Measurements from ENCODE around the gene ZNF366. TPM values are rescaled to one million over a fixed set of nuclear protein-coding genes. Genes with fewer than 3 reads are reported as not detected.

ZNF366 gene
- polyA plus RNA-seq, 3 donors, result 0.05 to 1.2 (median 0.76) TPM

GRCh38 chr5:72438141-72438540 lies 69.1 kb downstream of the ZNF366 start:
- Histone ChIP-seq H4K20me1 (ENCODE audit: insufficient read depth, low read length) (no peaks in the 10 kb centered on the region), H3K27ac (ENCODE audit: low read depth in 1 of 2, low read length in 2 of 2) (no peak overlapping the region), H3K27me3 (ENCODE audit: control insufficient read depth in 2 of 2, insufficient read depth in 2 of 2, low read length in 2 of 2) (no peaks in the 10 kb centered on the region), H3K4me2 (replicated peaks; ENCODE audit: extremely low read depth, low read length, poor library complexity, severe bottlenecking) (no peak overlapping the region), H3K36me3 (replicated peaks in 1 of 2; ENCODE audit: control insufficient read depth in 1 of 2, insufficient read depth in 2 of 2, low read length in 2 of 2) (no peaks in the 10 kb centered on the region), H3K79me2 (ENCODE audit: insufficient read depth, low read length) (no peaks in the 10 kb centered on the region), H3K4me3 (replicated peaks in 1 of 3; ENCODE audit: low read depth in 2 of 3, low read length in 3 of 3) (no peak overlapping the region), H3K9me3 (replicated peaks in 1 of 2; ENCODE audit: control insufficient read depth in 1 of 2, insufficient read depth in 1 of 2, low read length in 2 of 2) (no peaks in the 10 kb centered on the region), H2AFZ (ENCODE audit: insufficient read depth, low read depth, low read length, poor library complexity, severe bottlenecking) (no peak overlapping the region), H3K4me1 (ENCODE audit: control insufficient read depth in 1 of 2, insufficient read depth in 2 of 2, low read length in 2 of 2) (peaks cover 13% of the 10 kb centered on the region in 2 donors), H3K9ac (ENCODE audit: insufficient read depth, low read length, poor library complexity, severe bottlenecking) (no peak overlapping the region)
- no peak for DNase-seq
- intact Hi-C loops (cut with micrococcal nuclease), result no loop called here
- peaks cover 0 to 2% (median 0%) of the 10 kb centered on the region in 3 donors for H3K27me3 Mint-ChIP-seq (ENCODE audit: low read depth in 3 of 3)
- peaks cover 0 to 2% (median 0%) of the 10 kb centered on the region in 7 donors for H3K9me3 Mint-ChIP-seq
- H3K4me3 Mint-ChIP-seq, result no peak overlapping the region
- no peak overlapping the region for H3K27ac Mint-ChIP-seq
- TF ChIP-seq, protein P1, sequence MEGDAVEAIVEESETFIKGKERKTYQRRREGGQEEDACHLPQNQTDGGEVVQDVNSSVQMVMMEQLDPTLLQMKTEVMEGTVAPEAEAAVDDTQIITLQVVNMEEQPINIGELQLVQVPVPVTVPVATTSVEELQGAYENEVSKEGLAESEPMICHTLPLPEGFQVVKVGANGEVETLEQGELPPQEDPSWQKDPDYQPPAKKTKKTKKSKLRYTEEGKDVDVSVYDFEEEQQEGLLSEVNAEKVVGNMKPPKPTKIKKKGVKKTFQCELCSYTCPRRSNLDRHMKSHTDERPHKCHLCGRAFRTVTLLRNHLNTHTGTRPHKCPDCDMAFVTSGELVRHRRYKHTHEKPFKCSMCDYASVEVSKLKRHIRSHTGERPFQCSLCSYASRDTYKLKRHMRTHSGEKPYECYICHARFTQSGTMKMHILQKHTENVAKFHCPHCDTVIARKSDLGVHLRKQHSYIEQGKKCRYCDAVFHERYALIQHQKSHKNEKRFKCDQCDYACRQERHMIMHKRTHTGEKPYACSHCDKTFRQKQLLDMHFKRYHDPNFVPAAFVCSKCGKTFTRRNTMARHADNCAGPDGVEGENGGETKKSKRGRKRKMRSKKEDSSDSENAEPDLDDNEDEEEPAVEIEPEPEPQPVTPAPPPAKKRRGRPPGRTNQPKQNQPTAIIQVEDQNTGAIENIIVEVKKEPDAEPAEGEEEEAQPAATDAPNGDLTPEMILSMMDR (IDR thresholded peaks at IDR 0.05), result no peak
- WGBS (ENCODE audit: insufficient coverage), result 100% methylated on average over 2 of the region's 3 CpGs
- peaks cover 15% of the 10 kb centered on the region for H3K4me1 Mint-ChIP-seq
- H3K36me3 Mint-ChIP-seq, result peaks cover 0 to 15% of the 10 kb centered on the region in 2 donors

DNA sequence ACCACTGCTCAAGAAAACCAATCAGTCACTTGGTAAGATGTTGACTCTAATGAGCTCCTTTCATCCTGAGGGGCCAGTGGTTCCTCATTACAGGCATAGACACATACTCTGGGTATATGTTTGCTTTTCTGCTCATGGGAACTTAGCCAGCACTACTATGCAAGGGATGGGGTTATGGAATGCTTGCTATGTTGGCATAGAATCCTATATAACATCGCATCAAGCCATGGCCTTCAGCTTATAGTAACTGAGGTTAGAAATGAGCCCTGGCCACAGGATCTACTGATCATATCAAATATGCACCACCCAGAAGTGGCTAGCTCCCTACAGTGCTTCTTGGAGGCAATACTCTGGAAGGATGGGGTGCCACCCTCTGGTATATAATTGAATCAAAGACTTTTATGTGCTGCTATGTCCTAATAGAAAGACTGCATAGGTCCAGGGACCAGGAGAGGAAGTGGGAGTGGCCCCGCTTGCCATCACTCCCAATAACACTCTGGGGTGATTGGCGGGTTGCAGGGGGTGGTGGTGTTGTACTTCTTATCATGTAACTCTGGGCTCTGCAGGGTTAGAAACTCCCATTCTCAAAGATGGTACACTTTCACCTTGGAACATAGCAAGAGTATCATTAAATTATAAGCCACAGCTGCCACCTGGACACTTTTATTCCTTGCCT lies 70.3 kb downstream of the ZNF366 start:
- Mint-ChIP-seq H3K27me3 (ENCODE audit: low read depth in 3 of 3) (peaks cover 0 to 2% (median 0%) of the 10 kb centered on the region in 3 donors), H3K4me1 (peaks cover 19% of the 10 kb centered on the region), H3K9me3 (peaks cover 0 to 2% (median 0%) of the 10 kb centered on the region in 7 donors), H3K27ac (peak overlapping the region in 1 of 7 donors; percentile 43), H3K4me3 (no peak overlapping the region), H3K36me3 (peaks cover 0 to 8% of the 10 kb centered on the region in 2 donors)
- Histone ChIP-seq H3K9ac (ENCODE audit: insufficient read depth, low read length, poor library complexity, severe bottlenecking) (no peak overlapping the region), H4K20me1 (ENCODE audit: insufficient read depth, low read length) (no peaks in the 10 kb centered on the region), H3K4me2 (replicated peaks; ENCODE audit: extremely low read depth, low read length, poor library complexity, severe bottlenecking) (no peak overlapping the region), H3K9me3 (replicated peaks in 1 of 2; ENCODE audit: control insufficient read depth in 1 of 2, insufficient read depth in 1 of 2, low read length in 2 of 2) (no peaks in the 10 kb centered on the region), H2AFZ (ENCODE audit: insufficient read depth, low read depth, low read length, poor library complexity, severe bottlenecking) (no peak overlapping the region), H3K27me3 (ENCODE audit: control insufficient read depth in 2 of 2, insufficient read depth in 2 of 2, low read length in 2 of 2) (no peaks in the 10 kb centered on the region), H3K27ac (ENCODE audit: low read depth in 1 of 2, low read length in 2 of 2) (no peak overlapping the region), H3K79me2 (ENCODE audit: insufficient read depth, low read length) (no peaks in the 10 kb centered on the region), H3K36me3 (replicated peaks in 1 of 2; ENCODE audit: control insufficient read depth in 1 of 2, insufficient read depth in 2 of 2, low read length in 2 of 2) (no peaks in the 10 kb centered on the region), H3K4me1 (ENCODE audit: control insufficient read depth in 1 of 2, insufficient read depth in 2 of 2, low read length in 2 of 2) (peaks cover 16 to 17% of the 10 kb centered on the region in 2 donors), H3K4me3 (replicated peaks in 1 of 3; ENCODE audit: low read depth in 2 of 3, low read length in 3 of 3) (no peak overlapping the region)
- no peak for DNase-seq
- TF ChIP-seq, protein P1 (IDR thresholded peaks at IDR 0.05), result no peak
- WGBS (ENCODE audit: insufficient coverage), result no CpG with 5 or more reads among the region's 3 CpGs
- intact Hi-C loops (cut with micrococcal nuclease), result no loop called here

Measured in CD14-positive monocyte (primary cell).